Fibroblast of the aortic adventitia (primary cell): Measurements from ENCODE around the gene EEF1AKMT1. TPM values are rescaled to one million over a fixed set of nuclear protein-coding genes. Genes with fewer than 3 reads are reported as not detected.

Experiments
- DNase-seq: peaks from one replicate; pipeline ENCODE4 v3.0.0-alpha.2; 2010; ENCODE audit warnings: low read depth
- H3K4me3 ChIP-seq: 2 replicates; pipeline ENCODE4 v1.5.1; 2011; ENCODE audit warnings: low read depth, mild to moderate bottlenecking, control low read depth, low read length, moderate library complexity
- total RNA-seq: library from RNA; depleted of rRNA; stranded (reverse); fragments of >200 nt; gene quantifications from 2 replicates; pipeline ENCODE4 v1.2.3, GENCODE V29; 2012; ENCODE audit warnings: low replicate concordance
- TF ChIP-seq, protein P1 (sequence below): IDR thresholded peaks from 2 replicates; pipeline ENCODE4 v1.5.1; 2011; ENCODE audit warnings: mild to moderate bottlenecking, low read length, control low read depth, inconsistent platforms; ENCODE audit not compliant: insufficient read depth

The EEF1AKMT1 gene
- total RNA-seq, 1 donor: 15.9 TPM

DNA sequence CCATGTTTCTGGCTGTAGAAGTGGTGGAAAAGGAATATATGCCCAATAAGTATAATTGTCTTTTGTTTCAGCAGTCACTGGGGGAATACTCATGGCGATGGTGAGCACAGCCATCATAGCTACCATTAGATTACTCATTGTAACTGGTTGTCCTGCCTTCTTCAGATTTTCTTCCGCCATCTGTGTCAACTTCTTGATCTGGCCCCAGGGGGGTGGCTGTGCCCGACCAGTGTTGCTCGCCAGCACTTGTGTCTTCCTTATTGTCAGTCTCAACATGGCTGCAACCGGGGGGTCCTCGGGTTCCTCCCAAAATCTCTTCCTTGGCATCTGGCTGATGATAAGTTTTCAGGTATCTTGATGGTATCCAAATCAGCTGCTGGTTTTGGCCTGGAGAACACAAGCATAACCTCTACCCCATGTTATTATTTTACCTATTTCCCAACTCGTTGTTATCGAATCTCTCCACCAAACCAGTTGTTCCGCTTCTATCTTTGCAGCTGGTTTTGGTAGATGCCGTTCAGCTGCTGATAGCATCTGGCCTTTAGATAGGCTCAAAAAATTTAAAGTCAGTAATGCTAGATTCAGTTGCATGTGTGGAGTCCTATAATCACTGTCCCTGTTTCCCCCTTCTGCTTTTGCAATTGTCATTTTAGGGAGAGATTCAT, 93.2 kb downstream of the EEF1AKMT1 start:
- TF ChIP-seq, protein P1, sequence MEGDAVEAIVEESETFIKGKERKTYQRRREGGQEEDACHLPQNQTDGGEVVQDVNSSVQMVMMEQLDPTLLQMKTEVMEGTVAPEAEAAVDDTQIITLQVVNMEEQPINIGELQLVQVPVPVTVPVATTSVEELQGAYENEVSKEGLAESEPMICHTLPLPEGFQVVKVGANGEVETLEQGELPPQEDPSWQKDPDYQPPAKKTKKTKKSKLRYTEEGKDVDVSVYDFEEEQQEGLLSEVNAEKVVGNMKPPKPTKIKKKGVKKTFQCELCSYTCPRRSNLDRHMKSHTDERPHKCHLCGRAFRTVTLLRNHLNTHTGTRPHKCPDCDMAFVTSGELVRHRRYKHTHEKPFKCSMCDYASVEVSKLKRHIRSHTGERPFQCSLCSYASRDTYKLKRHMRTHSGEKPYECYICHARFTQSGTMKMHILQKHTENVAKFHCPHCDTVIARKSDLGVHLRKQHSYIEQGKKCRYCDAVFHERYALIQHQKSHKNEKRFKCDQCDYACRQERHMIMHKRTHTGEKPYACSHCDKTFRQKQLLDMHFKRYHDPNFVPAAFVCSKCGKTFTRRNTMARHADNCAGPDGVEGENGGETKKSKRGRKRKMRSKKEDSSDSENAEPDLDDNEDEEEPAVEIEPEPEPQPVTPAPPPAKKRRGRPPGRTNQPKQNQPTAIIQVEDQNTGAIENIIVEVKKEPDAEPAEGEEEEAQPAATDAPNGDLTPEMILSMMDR: no peak
- no peak overlapping the region for H3K4me3 ChIP-seq
- no peak for DNase-seq

DNA sequence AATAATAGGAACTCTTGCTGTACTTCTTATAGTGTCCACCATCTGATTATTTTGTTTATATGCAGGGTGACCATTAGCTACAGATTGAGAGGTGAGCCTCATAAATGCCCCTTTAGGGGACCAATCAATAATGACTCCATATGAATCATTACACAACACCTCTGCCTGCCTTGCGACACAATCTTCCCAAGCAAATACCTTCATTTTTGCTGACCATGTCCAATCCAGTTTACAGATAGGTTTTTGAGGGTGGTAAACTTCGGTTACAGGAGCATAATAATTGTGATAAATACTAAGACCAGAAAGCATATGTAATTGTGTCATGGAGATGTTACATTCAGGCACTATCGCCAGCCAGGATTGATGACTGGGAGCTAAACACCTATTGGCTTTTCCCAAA, 93.9 kb downstream of the EEF1AKMT1 start:
- H3K4me3 ChIP-seq: no peak overlapping the region
- TF ChIP-seq, protein P1: no peak
- DNase-seq: no peak

Other genes with a start within 250 kb of the EEF1AKMT1 start
- 14.2 and 21.3 TPM in 2 replicates for gene CRYL1, start 248.1 kb downstream of the EEF1AKMT1 start, total RNA-seq
- 21.1 TPM in 2 replicates for gene IFT88, start 206.8 kb downstream of the EEF1AKMT1 start, total RNA-seq
- 1.6 and 5.0 TPM in 2 replicates for gene IL17D, start 70.3 kb downstream of the EEF1AKMT1 start, total RNA-seq
- gene XPO4, start 128.8 kb upstream of the EEF1AKMT1 start, total RNA-seq: 11.8 and 25.8 TPM in 2 replicates